Neural progenitor cell (in vitro differentiated cells): ENCODE data around the gene CCL5. TPM values are rescaled to one million over a fixed set of nuclear protein-coding genes. Genes with fewer than 3 reads are reported as not detected.

Experiments
- DNase-seq: peaks from one replicate; pipeline ENCODE4 v3.0.0-alpha.2; 2016; ENCODE audit warnings: low spot score
- H2AFZ ChIP-seq: fragments of 200-600 bp; sonication (generic); replicated peaks from 2 replicates; pipeline ENCODE4 v1.6.1; 2016; ENCODE audit warnings: antibody characterized with exemption
- H3F3A ChIP-seq: fragments of 200-600 bp; sonication (generic); 2 replicates; pipeline ENCODE4 v1.6.1; 2016; ENCODE audit warnings: antibody characterized with exemption, low read depth
- H3K27ac ChIP-seq: fragments of 200-600 bp; sonication (generic); 2 replicates; pipeline ENCODE4 v1.5.1; 2016; ENCODE audit warnings: mild to moderate bottlenecking
- H3K27me3 ChIP-seq: fragments of 200-600 bp; sonication (generic); 2 replicates; pipeline ENCODE4 v1.6.1; 2016; ENCODE audit warnings: mild to moderate bottlenecking, moderate library complexity
- H3K36me3 ChIP-seq: fragments of 200-600 bp; sonication (generic); 2 replicates; pipeline ENCODE4 v1.5.1; 2016
- H3K4me1 ChIP-seq: fragments of 200-600 bp; sonication (generic); 2 replicates; pipeline ENCODE4 v1.6.1; 2016; ENCODE audit warnings: mixed run types
- H3K4me2 ChIP-seq: fragments of 200-600 bp; sonication (generic); 2 replicates; pipeline ENCODE4 v1.6.1; 2016
- H3K4me3 ChIP-seq: fragments of 200-600 bp; sonication (generic); 2 replicates; pipeline ENCODE4 v1.5.1; 2016
- H3K79me2 ChIP-seq: fragments of 200-600 bp; sonication (generic); 2 replicates; pipeline ENCODE4 v1.6.1; 2016; ENCODE audit warnings: low read depth
- H3K9ac ChIP-seq: fragments of 200-600 bp; sonication (generic); 2 replicates; pipeline ENCODE4 v1.6.1; 2016
- H3K9me3 ChIP-seq: fragments of 200-600 bp; sonication (generic); 2 replicates; pipeline ENCODE4 v1.5.1; 2016; ENCODE audit warnings: low read depth
- H4K20me1 ChIP-seq: fragments of 200-600 bp; sonication (generic); 2 replicates; pipeline ENCODE4 v1.6.1; 2016; ENCODE audit warnings: low read depth
- H3K27ac Mint-ChIP-seq: 3 replicates; pipeline ENCODE4 v1.8.0; 2021; ENCODE audit warnings: mixed read lengths
- H3K27me3 Mint-ChIP-seq: 2 replicates; pipeline ENCODE4 v1.8.0; 2022; ENCODE audit warnings: low read depth, mild to moderate bottlenecking, inconsistent platforms, moderate library complexity, mixed read lengths; ENCODE audit not compliant: insufficient read depth
- H3K36me3 Mint-ChIP-seq: 3 replicates; pipeline ENCODE4 v1.8.0; 2021; ENCODE audit warnings: mixed read lengths
- H3K4me1 Mint-ChIP-seq: 3 replicates; pipeline ENCODE4 v1.8.0; 2021; ENCODE audit warnings: mixed read lengths
- H3K4me3 Mint-ChIP-seq: 3 replicates; pipeline ENCODE4 v1.8.0; 2021; ENCODE audit warnings: mild to moderate bottlenecking, moderate library complexity, mixed read lengths
- H3K9me3 Mint-ChIP-seq: 3 replicates; pipeline ENCODE4 v1.8.0; 2020; ENCODE audit warnings: mixed read lengths
- EZH2 ChIP-seq: fragments of 200-600 bp; sonication (generic); IDR thresholded peaks from 2 replicates; pipeline ENCODE4 v1.6.1; 2017; ENCODE audit warnings: antibody characterized with exemption, mild to moderate bottlenecking, moderate library complexity
- EZH2phosphoT487 ChIP-seq: fragments of 200-600 bp; sonication (generic); IDR thresholded peaks from 2 replicates; pipeline ENCODE4 v1.6.1; 2017; ENCODE audit warnings: antibody characterized with exemption
- total RNA-seq: library from RNA; depleted of rRNA; stranded (reverse); fragments of >200 nt; gene quantifications from 2 replicates; pipeline ENCODE4 v1.2.3, GENCODE V29; 2015; ENCODE audit warnings: low replicate concordance
- TF ChIP-seq, protein P1 (sequence below): fragments of 200-600 bp; sonication (generic); IDR thresholded peaks from 2 replicates; pipeline ENCODE4 v1.5.1; 2017; ENCODE audit warnings: antibody characterized with exemption, mild to moderate bottlenecking

CCL5 gene
- total RNA-seq, 1 donor from 2014 or later, result not detected

DNA sequence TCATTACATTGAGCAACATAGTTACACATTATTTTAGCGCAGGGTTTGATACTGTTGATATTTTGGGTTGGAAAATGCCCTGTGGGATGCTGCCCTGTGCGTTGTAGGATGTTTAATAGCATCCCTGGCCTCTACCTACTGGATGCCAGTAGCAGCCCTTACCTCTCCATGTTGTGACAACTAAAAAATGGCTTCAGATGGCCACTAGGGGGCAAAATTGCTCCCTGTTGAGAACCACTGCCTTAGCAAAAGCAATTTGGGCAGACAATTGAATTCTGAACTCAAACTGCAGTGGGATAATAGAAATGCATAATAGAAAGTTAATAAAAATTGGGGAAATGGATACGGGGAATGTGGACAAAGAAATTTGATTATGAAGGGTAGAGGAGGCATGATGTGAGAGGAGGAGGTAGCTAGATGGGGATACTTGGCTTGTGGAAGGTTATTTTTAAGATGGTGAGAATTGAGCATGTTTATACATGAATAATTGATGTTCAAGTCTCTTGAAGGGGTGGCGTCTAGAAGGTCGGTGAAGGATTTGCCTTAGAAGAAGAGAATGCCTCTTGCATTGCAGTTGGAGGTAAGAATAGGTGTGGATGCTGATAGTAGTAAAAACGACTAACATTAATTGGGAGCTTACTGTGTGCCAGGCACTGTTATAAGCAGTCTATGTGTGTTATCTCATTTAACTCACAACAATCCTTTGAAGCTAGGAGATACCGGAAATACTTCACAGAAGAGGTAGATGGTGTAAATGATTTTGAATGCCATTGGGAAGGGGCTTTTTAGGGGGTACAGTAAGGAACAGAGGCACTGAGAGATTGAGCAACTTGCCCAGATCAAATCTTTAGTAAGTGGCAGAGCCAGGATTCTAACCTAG, 30.5 kb downstream of the CCL5 start:
- Histone ChIP-seq H3K9me3 (no peaks in the 10 kb centered on the region), H3K27me3 (no peaks in the 10 kb centered on the region), H3K79me2 (peaks cover 11% of the 10 kb centered on the region), H3K27ac (no peak overlapping the region), H3K9ac (no peak overlapping the region), H3K4me1 (no peaks in the 10 kb centered on the region), H3K36me3 (peaks cover 20% of the 10 kb centered on the region), H4K20me1 (peaks cover 45% of the 10 kb centered on the region), H3F3A (peaks cover 44% of the 10 kb centered on the region), H2AFZ (no peak overlapping the region), H3K4me3 (no peak overlapping the region), H3K4me2 (no peak overlapping the region)
- H3K27ac Mint-ChIP-seq, result peak overlapping the region; percentile 52
- peak; percentile 80 for DNase-seq
- H3K9me3 Mint-ChIP-seq, result no peaks in the 10 kb centered on the region
- TF ChIP-seq EZH2, result no peak
- TF ChIP-seq, protein P1, sequence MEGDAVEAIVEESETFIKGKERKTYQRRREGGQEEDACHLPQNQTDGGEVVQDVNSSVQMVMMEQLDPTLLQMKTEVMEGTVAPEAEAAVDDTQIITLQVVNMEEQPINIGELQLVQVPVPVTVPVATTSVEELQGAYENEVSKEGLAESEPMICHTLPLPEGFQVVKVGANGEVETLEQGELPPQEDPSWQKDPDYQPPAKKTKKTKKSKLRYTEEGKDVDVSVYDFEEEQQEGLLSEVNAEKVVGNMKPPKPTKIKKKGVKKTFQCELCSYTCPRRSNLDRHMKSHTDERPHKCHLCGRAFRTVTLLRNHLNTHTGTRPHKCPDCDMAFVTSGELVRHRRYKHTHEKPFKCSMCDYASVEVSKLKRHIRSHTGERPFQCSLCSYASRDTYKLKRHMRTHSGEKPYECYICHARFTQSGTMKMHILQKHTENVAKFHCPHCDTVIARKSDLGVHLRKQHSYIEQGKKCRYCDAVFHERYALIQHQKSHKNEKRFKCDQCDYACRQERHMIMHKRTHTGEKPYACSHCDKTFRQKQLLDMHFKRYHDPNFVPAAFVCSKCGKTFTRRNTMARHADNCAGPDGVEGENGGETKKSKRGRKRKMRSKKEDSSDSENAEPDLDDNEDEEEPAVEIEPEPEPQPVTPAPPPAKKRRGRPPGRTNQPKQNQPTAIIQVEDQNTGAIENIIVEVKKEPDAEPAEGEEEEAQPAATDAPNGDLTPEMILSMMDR, result peak; percentile 88
- peaks cover 3% of the 10 kb centered on the region for H3K4me1 Mint-ChIP-seq
- H3K36me3 Mint-ChIP-seq, result peaks cover 31% of the 10 kb centered on the region
- peaks cover 2% of the 10 kb centered on the region for H3K27me3 Mint-ChIP-seq
- H3K4me3 Mint-ChIP-seq, result no peak overlapping the region

DNA sequence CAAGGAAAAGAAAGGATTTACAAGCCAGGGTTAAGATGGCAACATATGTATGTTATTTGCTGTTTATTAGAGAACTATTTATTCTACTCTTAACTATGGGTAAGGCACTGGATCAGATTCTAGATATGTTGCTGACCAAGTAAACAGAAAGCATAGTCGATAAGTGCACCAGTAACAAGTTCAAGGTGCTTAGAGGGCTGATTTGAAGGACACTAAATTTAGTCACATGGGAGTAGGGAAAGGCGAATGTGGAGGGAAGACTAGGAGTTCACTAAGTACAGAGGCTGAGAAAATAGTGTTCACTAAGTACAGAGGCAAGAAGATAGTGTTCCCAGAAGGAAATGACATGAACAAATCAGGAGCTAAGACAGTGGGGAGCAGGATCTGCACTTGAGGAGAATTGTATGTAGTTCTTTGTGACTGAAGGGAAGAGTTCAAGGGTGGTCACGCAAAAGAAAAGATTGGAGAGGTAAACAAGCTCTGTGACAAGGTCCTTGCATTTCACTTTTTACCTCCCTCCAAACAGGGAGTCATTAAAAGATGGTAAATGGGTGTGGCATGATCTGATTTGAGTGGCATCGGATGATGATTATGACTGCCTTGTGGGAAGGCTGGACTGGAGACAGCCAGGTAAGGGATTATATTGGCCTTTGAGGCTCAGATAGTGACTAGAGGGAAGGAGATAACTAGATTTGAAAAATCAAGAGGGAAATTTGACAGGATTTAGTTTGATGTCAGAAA, 32.4 kb downstream of the CCL5 start:
- H3F3A ChIP-seq, result peaks cover 49% of the 10 kb centered on the region
- H3K27ac ChIP-seq, result peak overlapping the region; percentile 43
- no peaks in the 10 kb centered on the region for H3K4me1 ChIP-seq
- Mint-ChIP-seq H3K36me3 (peaks cover 35% of the 10 kb centered on the region), H3K27ac (no peak overlapping the region), H3K9me3 (no peaks in the 10 kb centered on the region), H3K4me1 (peaks cover under 1% of the 10 kb centered on the region), H3K27me3 (no peaks in the 10 kb centered on the region), H3K4me3 (no peak overlapping the region)
- no peak overlapping the region for H3K4me3 ChIP-seq
- TF ChIP-seq, protein P1, result no peak
- TF ChIP-seq EZH2phosphoT487, result no peak
- TF ChIP-seq EZH2, result no peak
- H3K27me3 ChIP-seq, result no peaks in the 10 kb centered on the region
- no peaks in the 10 kb centered on the region for H3K9me3 ChIP-seq
- no peak overlapping the region for H3K4me2 ChIP-seq
- H2AFZ ChIP-seq, result no peak overlapping the region
- H3K36me3 ChIP-seq, result peaks cover 28% of the 10 kb centered on the region
- H3K79me2 ChIP-seq, result peaks cover 12% of the 10 kb centered on the region
- no peak for DNase-seq
- no peak overlapping the region for H3K9ac ChIP-seq
- H4K20me1 ChIP-seq, result peaks cover 51% of the 10 kb centered on the region

DNA sequence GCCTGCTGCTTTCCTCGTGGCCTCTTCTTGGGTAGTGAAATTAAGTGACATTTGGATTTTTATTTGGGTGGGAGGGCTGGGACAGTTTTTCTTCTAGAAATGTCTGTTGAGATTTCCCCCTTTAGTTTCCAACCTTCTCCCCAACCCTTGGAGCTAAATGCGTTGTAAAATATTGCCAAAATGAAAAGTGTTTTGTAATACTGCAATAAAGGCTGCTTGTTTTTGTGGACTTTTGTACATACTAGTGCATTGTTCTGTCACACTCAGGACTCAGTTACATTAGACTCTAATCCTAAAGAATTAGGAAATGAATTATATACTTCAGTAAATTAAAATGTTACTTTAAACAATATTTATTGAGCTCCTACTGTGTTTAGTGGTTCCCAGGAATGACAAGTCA, 33.2 kb downstream of the CCL5 start:
- Histone ChIP-seq H3K36me3 (peaks cover 28% of the 10 kb centered on the region), H2AFZ (no peak overlapping the region), H3K79me2 (peaks cover 19% of the 10 kb centered on the region), H3F3A (peaks cover 50% of the 10 kb centered on the region), H3K27me3 (no peaks in the 10 kb centered on the region), H3K4me3 (no peak overlapping the region), H3K27ac (no peak overlapping the region), H3K9me3 (no peaks in the 10 kb centered on the region), H3K9ac (no peak overlapping the region), H3K4me1 (no peaks in the 10 kb centered on the region), H3K4me2 (no peak overlapping the region), H4K20me1 (peaks cover 54% of the 10 kb centered on the region)
- no peak for DNase-seq
- Mint-ChIP-seq H3K4me3 (no peak overlapping the region), H3K36me3 (peaks cover 40% of the 10 kb centered on the region), H3K9me3 (no peaks in the 10 kb centered on the region), H3K27me3 (no peaks in the 10 kb centered on the region), H3K4me1 (no peaks in the 10 kb centered on the region), H3K27ac (no peak overlapping the region)
- TF ChIP-seq, protein P1, result no peak
- TF ChIP-seq EZH2, result no peak
- TF ChIP-seq EZH2phosphoT487, result no peak
